Endothelial cell (in vitro differentiated cells): ENCODE data around the gene EML3. TPM values are rescaled to one million over a fixed set of nuclear protein-coding genes. Genes with fewer than 3 reads are reported as not detected.

ENCODE experiments used
- DNase-seq: peaks from one replicate; pipeline ENCODE4 v3.0.0; 2021; ENCODE audit warnings: low spot score
- H3K27ac Mint-ChIP-seq: one replicate; pipeline ENCODE4 v1.8.0; 2021; ENCODE audit warnings: mixed read lengths, inconsistent platforms; ENCODE audit not compliant: unreplicated experiment
- H3K27me3 Mint-ChIP-seq: one replicate; pipeline ENCODE4 v1.8.0; 2021; ENCODE audit warnings: mild to moderate bottlenecking, moderate library complexity, mixed read lengths, inconsistent platforms; ENCODE audit not compliant: unreplicated experiment
- H3K36me3 Mint-ChIP-seq: one replicate; pipeline ENCODE4 v1.8.0; 2021; ENCODE audit warnings: mild to moderate bottlenecking, low read depth, mixed read lengths, inconsistent platforms; ENCODE audit not compliant: unreplicated experiment
- H3K4me1 Mint-ChIP-seq: one replicate; pipeline ENCODE4 v1.8.0; 2021; ENCODE audit warnings: mild to moderate bottlenecking, mixed read lengths, inconsistent platforms; ENCODE audit not compliant: unreplicated experiment
- H3K4me3 Mint-ChIP-seq: one replicate; pipeline ENCODE4 v1.8.0; 2021; ENCODE audit warnings: mild to moderate bottlenecking, mixed read lengths, inconsistent platforms; ENCODE audit not compliant: unreplicated experiment
- H3K9me3 Mint-ChIP-seq: one replicate; pipeline ENCODE4 v1.8.0; 2021; ENCODE audit warnings: mixed read lengths, inconsistent platforms; ENCODE audit not compliant: unreplicated experiment
- CTCF ChIP-seq: fragments of 200-600 bp; sonication (generic); IDR thresholded peaks from one replicate; pipeline ENCODE4 v1.5.0; 2021; ENCODE audit warnings: antibody characterized with exemption; ENCODE audit not compliant: unreplicated experiment
- total RNA-seq: library from RNA; stranded (reverse); fragmentation: NEBNext Ultra II Directional; extraction: Animal tissue kit (Norgen Biotek cat#: 25700); gene quantifications from one replicate; pipeline ENCODE4 v1.2.1, GENCODE V29; 2021; ENCODE audit not compliant: unreplicated experiment

The EML3 gene
- total RNA-seq, 1 donor from 2014 or later, result 98.6 TPM

GRCh38 chr11:62556108-62556874 lies 56.3 kb downstream of the EML3 start:
- Mint-ChIP-seq H3K9me3 (no peaks in the 10 kb centered on the region), H3K27me3 (peaks cover 22% of the 10 kb centered on the region), H3K4me3 (peak overlapping the region; percentile 62), H3K4me1 (peaks cover 57% of the 10 kb centered on the region), H3K27ac (peak overlapping the region; percentile 94), H3K36me3 (peaks cover 16% of the 10 kb centered on the region)
- TF ChIP-seq CTCF, result no peak
- DNase-seq, result peak; percentile 61

- H3K9me3 Mint-ChIP-seq, result no peaks in the 10 kb centered on the region
- TF ChIP-seq CTCF, result no peak
- peak overlapping the region; percentile 62 for H3K4me3 Mint-ChIP-seq
- peaks cover 55% of the 10 kb centered on the region for H3K4me1 Mint-ChIP-seq
- H3K27ac Mint-ChIP-seq, result peak overlapping the region; percentile 94
- H3K36me3 Mint-ChIP-seq, result peaks cover 16% of the 10 kb centered on the region
- peaks cover 22% of the 10 kb centered on the region for H3K27me3 Mint-ChIP-seq
- DNase-seq, result no peak
These were observed 57.0 kb downstream of the EML3 start for GRCh38 chr11:62555464-62556107.

DNA sequence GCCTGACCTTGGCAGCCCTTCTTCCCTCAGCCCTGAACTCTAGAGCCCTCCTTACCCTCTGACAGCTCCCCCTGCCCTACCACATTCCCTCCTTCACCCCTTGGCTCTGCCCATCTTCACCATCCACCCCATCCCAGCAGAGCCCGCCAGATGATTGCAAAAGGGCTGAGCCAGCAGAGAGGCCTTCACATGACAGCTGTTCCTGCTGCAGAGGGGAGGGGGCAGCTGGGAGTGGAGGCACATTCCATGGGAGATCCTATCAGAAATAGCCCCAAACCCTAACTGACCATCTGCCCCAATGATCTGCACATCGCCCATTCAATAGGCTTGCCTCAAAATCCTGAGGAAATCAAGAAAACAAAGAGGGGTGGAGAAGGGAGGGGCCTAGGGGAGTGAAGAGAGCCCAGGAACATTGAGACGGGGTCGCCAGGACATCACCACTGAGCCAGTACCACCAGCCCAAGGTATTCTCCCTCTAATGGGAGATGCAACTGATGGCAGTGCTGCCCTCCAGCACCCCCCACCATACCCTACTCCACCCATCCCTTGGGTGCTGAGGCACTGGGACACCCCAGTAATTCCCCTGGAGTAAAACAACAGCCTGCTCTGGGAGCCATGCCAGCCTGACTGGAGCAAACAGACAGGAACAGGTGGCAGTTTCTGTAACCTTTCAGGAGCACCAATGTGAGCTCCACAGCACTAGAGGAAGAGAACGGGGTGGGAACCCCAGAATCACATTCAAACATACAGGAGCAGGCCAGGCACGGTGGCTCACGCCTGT lies 58.0 kb downstream of the EML3 start:
- no peak for DNase-seq
- no peak for TF ChIP-seq CTCF
- H3K27ac Mint-ChIP-seq, result peak overlapping the region; percentile 81
- H3K27me3 Mint-ChIP-seq, result peaks cover 24% of the 10 kb centered on the region
- H3K9me3 Mint-ChIP-seq, result no peaks in the 10 kb centered on the region
- H3K36me3 Mint-ChIP-seq, result peaks cover 9% of the 10 kb centered on the region
- peaks cover 48% of the 10 kb centered on the region for H3K4me1 Mint-ChIP-seq
- H3K4me3 Mint-ChIP-seq, result no peak overlapping the region

GRCh38 chr11:62553839-62554361 lies 58.7 kb downstream of the EML3 start:
- H3K36me3 Mint-ChIP-seq, result peaks cover 5% of the 10 kb centered on the region
- no peak overlapping the region for H3K4me3 Mint-ChIP-seq
- peaks cover 23% of the 10 kb centered on the region for H3K27me3 Mint-ChIP-seq
- peak overlapping the region; percentile 97 for H3K27ac Mint-ChIP-seq
- no peak for DNase-seq
- no peaks in the 10 kb centered on the region for H3K9me3 Mint-ChIP-seq
- H3K4me1 Mint-ChIP-seq, result peaks cover 45% of the 10 kb centered on the region
- TF ChIP-seq CTCF, result no peak
